OCI-M2 (cell line): ENCODE measurements around the gene IL17B.

Experiments
- DNase-seq: peaks from one replicate; lab custom pipeline; 2025; ENCODE audit not compliant: unreplicated experiment; lab: John Stamatoyannopoulos, UW

Gene IL17B

GRCh38 chr5:149379177-149379761, at the start of gene IL17B:
TSS of gene IL17B (minus strand) at chr5:149379292. CDS start at chr5:149379225, 67 bp downstream.
- DNase-seq = no peak

- no peak for DNase-seq
These were observed 48.9 kb upstream of the IL17B start for GRCh38 chr5:149428032-149428431.

- no peak for DNase-seq
These were observed 48.3 kb upstream of the IL17B start for GRCh38 chr5:149427374-149427773.

GRCh38 chr5:149426931-149427330, 47.8 kb upstream of the IL17B start:
- no peak for DNase-seq

- DNase-seq = no peak
These were observed 46.6 kb upstream of the IL17B start for GRCh38 chr5:149425729-149426128.

GRCh38 chr5:149424371-149425315, 45.6 kb upstream of the IL17B start:
- DNase-seq = no peak

- no peak for DNase-seq
These were observed 44.7 kb upstream of the IL17B start for GRCh38 chr5:149423794-149424268.

- no peak for DNase-seq
These were observed 44.1 kb upstream of the IL17B start for GRCh38 chr5:149423049-149423793.

- DNase-seq = no peak
These were observed 43.4 kb upstream of the IL17B start for GRCh38 chr5:149422366-149423048.

- DNase-seq = no peak
These were observed 42.7 kb upstream of the IL17B start for GRCh38 chr5:149421834-149422233.

- DNase-seq = no peak
These were observed 42.2 kb upstream of the IL17B start for GRCh38 chr5:149421372-149421685.

GRCh38 chr5:149420545-149421371, 41.7 kb upstream of the IL17B start:
- DNase-seq = no peak

GRCh38 chr5:149419859-149420544, 40.9 kb upstream of the IL17B start:
- no peak for DNase-seq

- no peak for DNase-seq
These were observed 40.4 kb upstream of the IL17B start for GRCh38 chr5:149419532-149419858.

- DNase-seq = no peak
These were observed 39.9 kb upstream of the IL17B start for GRCh38 chr5:149418910-149419531.

GRCh38 chr5:149417711-149418368, 38.7 kb upstream of the IL17B start:
- DNase-seq = no peak

- DNase-seq = no peak
These were observed 38.1 kb upstream of the IL17B start for GRCh38 chr5:149416987-149417710.
